Measurements from ENCODE around the gene PLCL2. TPM values are rescaled to one million over a fixed set of nuclear protein-coding genes. Genes with fewer than 3 reads are reported as not detected.

Gene PLCL2
- total RNA-seq, 4 donors from 2014 or later = 0.95 to 4.8 (median 2.2) TPM

DNA sequence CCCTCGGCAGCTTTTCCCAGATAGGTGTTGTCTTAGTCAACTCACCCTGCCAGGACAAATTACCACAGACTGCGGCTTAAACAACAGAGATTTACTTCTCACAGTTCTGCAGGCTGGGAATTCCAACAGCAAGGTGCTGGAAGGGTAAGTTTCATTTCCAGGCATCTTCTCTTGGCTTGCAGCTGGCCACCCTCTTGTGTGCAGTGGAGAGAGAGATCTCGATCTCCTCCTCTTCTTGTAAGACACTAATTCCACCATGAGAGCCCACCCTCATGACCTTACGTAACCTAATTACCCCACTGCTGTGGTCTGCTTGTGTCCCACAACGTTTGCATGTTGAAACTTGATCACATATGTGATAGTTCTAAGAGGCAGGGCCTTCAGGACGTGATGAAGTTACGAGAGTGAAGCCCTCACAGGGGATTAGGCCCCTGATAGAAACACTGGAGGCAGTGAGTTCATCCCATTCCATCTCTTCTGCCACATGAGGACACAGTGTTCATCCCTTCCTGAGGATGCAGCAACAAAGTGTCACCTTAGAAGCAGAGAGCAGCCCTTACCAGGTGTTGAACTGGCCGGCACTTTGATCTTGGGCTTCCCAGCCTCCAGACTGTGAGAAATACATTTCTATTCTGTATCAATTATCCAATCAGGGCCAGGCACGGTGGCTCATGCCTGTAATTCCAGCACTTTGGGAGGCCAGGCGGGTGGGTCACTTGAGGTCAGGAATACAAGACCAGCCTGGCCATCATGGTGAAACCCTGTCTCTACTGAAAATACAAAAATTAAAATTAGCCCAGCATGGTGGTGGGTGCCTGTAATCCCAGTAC lies 247.7 kb downstream of the PLCL2 start:
- no peak for DNase-seq
- H3K9me3 ChIP-seq = no peaks in the 10 kb centered on the region
- intact Hi-C loops (cut with DNase I) = no loop called here

DNA sequence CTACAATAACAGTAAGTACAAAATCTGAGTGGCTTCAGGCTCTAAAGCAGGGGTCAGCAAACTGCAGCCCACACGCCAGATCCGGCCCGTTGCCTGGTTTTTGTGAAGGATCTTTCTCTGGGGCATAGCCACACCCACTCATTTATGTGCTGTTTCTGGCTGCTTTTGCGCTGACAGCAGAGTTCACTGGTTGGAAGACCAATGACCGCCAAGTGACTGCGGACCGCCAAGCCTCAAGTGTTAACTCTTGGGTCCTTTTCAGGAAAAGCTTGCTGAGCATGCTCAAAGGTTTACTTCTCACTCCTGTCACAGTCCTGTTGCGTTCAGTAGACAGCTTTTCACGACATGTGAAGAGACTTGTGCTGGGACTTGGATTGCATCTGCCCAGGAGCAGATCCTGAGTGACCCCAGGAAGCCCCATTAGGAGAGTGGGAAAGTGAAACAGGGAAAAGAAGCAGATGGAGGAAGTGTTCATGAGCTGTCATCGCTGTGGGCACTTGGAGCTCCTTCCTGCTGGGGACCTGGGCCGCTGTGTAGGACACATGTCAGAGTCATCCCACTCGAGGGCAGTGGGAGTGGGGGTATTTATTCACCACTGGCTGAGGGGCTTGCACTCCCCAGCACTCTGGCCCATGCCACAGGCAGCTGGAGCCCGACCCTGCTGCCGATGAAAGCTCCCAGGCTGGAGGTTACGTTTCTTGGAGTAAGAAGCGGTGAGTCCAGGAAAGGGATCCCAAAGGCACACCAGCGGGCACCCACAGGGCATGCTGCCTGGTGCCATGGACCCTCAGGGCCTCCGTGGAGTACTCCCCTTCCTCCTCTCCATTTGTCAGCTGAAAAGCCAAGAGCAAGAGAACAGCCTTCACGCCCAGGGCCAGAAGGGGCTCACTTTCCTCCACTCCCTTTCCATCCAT lies 249.1 kb downstream of the PLCL2 start:
- H3K27ac ChIP-seq = no peak overlapping the region
- H3K4me1 ChIP-seq = no peaks in the 10 kb centered on the region
- H3K27me3 ChIP-seq = no peaks in the 10 kb centered on the region
- no peak overlapping the region for H3K4me3 ChIP-seq
- no peaks in the 10 kb centered on the region for H3K9me3 ChIP-seq
- no peaks in the 10 kb centered on the region for H3K36me3 ChIP-seq
- no peak for DNase-seq
- TF ChIP-seq, protein P1, sequence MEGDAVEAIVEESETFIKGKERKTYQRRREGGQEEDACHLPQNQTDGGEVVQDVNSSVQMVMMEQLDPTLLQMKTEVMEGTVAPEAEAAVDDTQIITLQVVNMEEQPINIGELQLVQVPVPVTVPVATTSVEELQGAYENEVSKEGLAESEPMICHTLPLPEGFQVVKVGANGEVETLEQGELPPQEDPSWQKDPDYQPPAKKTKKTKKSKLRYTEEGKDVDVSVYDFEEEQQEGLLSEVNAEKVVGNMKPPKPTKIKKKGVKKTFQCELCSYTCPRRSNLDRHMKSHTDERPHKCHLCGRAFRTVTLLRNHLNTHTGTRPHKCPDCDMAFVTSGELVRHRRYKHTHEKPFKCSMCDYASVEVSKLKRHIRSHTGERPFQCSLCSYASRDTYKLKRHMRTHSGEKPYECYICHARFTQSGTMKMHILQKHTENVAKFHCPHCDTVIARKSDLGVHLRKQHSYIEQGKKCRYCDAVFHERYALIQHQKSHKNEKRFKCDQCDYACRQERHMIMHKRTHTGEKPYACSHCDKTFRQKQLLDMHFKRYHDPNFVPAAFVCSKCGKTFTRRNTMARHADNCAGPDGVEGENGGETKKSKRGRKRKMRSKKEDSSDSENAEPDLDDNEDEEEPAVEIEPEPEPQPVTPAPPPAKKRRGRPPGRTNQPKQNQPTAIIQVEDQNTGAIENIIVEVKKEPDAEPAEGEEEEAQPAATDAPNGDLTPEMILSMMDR (IDR thresholded peaks at IDR 0.05) = no peak
- TF ChIP-seq POLR2A (IDR thresholded peaks at IDR 0.05) = no peak
- WGBS, 2 donors = 84 to 86% methylated on average over 13 of the region's 19 CpGs
- intact Hi-C loops (cut with DNase I) = no loop called here

More for the DNA sequence above, 247.7 kb downstream of the PLCL2 start:
- 63 to 80% methylated on average over 9 to 10 of the region's 10 CpGs for WGBS, 2 donors
- Histone ChIP-seq H3K4me1 (no peaks in the 10 kb centered on the region), H3K4me3 (no peak overlapping the region), H3K27ac (no peak overlapping the region), H3K36me3 (no peaks in the 10 kb centered on the region), H3K27me3 (no peaks in the 10 kb centered on the region)
- TF ChIP-seq POLR2A (IDR thresholded peaks at IDR 0.05) = no peak
- TF ChIP-seq, protein P1 (IDR thresholded peaks at IDR 0.05) = no peak

DNA sequence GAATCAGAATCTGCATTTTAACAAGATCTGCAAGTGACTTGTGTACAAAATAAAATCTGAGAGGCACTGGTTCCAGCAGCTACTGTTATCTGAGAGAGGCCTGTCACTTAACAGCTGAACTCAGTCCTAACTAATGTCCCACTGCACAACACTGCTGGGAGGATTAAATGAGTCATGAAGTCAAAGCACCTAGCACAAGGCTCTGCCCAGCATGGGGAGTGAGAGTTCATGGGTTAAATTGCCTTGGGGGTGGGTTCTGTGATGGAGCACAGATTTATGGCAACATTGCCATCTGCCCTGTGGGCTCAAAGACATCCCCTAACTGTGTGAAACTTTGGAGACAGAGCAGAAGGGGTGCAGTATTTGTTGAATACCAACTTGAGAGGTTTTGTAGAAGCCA lies 250.9 kb downstream of the PLCL2 start:
- DNase-seq = no peak
- TF ChIP-seq POLR2A (IDR thresholded peaks at IDR 0.05) = no peak
- TF ChIP-seq, protein P1 (IDR thresholded peaks at IDR 0.05) = no peak
- no peaks in the 10 kb centered on the region for H3K36me3 ChIP-seq
- no peaks in the 10 kb centered on the region for H3K9me3 ChIP-seq
- intact Hi-C loops (cut with DNase I) = no loop called here
- no peak overlapping the region for H3K4me3 ChIP-seq
- H3K4me1 ChIP-seq = no peaks in the 10 kb centered on the region
- no peak overlapping the region for H3K27ac ChIP-seq
- no peaks in the 10 kb centered on the region for H3K27me3 ChIP-seq

- intact Hi-C loops (cut with DNase I) = no loop called here
- no peak overlapping the region for H3K4me3 ChIP-seq
- H3K4me1 ChIP-seq = no peaks in the 10 kb centered on the region
- no peaks in the 10 kb centered on the region for H3K9me3 ChIP-seq
- no peaks in the 10 kb centered on the region for H3K27me3 ChIP-seq
- TF ChIP-seq, protein P1 (IDR thresholded peaks at IDR 0.05) = no peak
- TF ChIP-seq POLR2A (IDR thresholded peaks at IDR 0.05) = no peak
- 73 to 83% methylated on average over 6 to 7 of the region's 11 CpGs for WGBS, 2 donors
- H3K36me3 ChIP-seq = no peaks in the 10 kb centered on the region
- no peak for DNase-seq
- no peak overlapping the region for H3K27ac ChIP-seq
Observed at GRCh38 chr3:17136136-17136721, 251.5 kb downstream of the PLCL2 start.
